ENCODE data around the gene THSD7B.
"Not testable (repeated sequence)": the region's sequence is repeated elsewhere in the genome, so short reads cannot be mapped to it uniquely, and the experiment has no call there.

DNA sequence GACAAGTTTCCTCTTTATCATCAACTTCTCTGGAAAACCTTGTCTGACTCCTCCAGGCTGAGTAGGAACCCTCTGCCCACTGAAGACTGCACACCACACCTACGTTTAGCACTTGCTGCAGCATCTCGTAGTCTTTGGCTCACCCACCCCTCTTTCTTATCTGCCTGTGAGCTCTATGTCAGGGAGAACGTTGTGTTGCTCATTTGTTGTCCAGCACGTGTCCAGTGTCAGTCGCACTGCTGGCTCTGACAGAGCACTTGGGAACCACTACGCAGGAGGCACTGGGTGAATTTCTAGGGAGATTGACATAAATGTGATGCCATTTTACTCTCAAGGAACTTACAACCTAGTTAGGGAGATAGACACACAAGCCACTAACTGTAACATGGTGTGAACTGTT lies 216.3 kb downstream of the THSD7B start:
- TF ChIP-seq, protein P1, sequence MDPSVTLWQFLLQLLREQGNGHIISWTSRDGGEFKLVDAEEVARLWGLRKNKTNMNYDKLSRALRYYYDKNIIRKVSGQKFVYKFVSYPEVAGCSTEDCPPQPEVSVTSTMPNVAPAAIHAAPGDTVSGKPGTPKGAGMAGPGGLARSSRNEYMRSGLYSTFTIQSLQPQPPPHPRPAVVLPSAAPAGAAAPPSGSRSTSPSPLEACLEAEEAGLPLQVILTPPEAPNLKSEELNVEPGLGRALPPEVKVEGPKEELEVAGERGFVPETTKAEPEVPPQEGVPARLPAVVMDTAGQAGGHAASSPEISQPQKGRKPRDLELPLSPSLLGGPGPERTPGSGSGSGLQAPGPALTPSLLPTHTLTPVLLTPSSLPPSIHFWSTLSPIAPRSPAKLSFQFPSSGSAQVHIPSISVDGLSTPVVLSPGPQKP (IDR thresholded peaks at IDR 0.05; ENCODE audit: low read depth, low read length): not testable (repeated sequence)
- not testable (repeated sequence) for TF ChIP-seq BHLHE40 (IDR thresholded peaks at IDR 0.05; ENCODE audit: low read depth, low read length); CTCF (IDR thresholded peaks at IDR 0.05)
